Measurements from ENCODE around the gene MAP4K5. TPM values are rescaled to one million over a fixed set of nuclear protein-coding genes. Genes with fewer than 3 reads are reported as not detected.

The MAP4K5 gene
- total RNA-seq, 1 experiment from 2014 or later = 48.4 TPM

DNA sequence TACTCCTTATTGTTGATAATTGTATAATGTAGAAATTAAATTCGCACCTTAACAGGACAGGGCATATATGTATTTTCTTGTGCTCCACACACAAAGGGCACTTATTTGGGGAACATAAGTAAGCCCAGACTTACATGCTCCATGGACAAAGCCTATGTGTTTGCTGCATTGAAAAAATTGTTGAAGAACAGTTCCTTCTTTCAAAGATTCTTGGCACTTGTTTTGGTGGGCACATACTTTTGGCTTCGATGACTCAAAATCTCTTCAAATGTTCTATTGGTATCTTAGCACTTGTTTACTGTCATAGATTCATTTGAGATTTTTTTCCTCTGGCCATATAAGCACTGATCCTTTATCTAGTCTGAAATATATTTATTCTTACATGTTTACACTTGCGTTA, 1.4 kb upstream of the MAP4K5 start:
- Histone ChIP-seq H3K9me3 (peaks cover 5% of the 10 kb centered on the region; the same call in 1 of the 2 replicates), H3K27me3 (replicated peaks; ENCODE audit: control insufficient read depth, insufficient read depth, low read length) (no peaks in the 10 kb centered on the region), H3K4me1 (peaks cover 14% of the 10 kb centered on the region), H3K36me3 (ENCODE audit: control insufficient read depth, insufficient read depth, low read length) (no peaks in the 10 kb centered on the region), H3K4me3 (ENCODE audit: low read depth, low read length) (no peak overlapping the region)
- Mint-ChIP-seq H3K27ac (ENCODE audit: unreplicated experiment) (no peak overlapping the region), H3K4me3 (ENCODE audit: unreplicated experiment) (no peak overlapping the region), H3K27me3 (ENCODE audit: insufficient read depth, unreplicated experiment) (peaks cover 2% of the 10 kb centered on the region), H3K9me3 (ENCODE audit: unreplicated experiment) (peaks cover 21% of the 10 kb centered on the region), H3K4me1 (ENCODE audit: low read depth, unreplicated experiment) (peaks cover 22% of the 10 kb centered on the region), H3K36me3 (ENCODE audit: insufficient read depth, unreplicated experiment) (no peaks in the 10 kb centered on the region)
- ChIA-PET CTCF (no interaction called here), POLR2A (no interaction called here)
- BruUV-seq (replicated peaks) = TSS peak; percentile 33
- intact Hi-C loops (cut with micrococcal nuclease; ENCODE audit: unreplicated experiment) = loop anchor here (2.0 to 5.0 kb wide), 5 partner anchors 137 to 667 kb away; partner anchors contain the start of genes CDKL1 and VCPKMT
- DNase-seq = no peak
- TF ChIP-seq, protein P1, sequence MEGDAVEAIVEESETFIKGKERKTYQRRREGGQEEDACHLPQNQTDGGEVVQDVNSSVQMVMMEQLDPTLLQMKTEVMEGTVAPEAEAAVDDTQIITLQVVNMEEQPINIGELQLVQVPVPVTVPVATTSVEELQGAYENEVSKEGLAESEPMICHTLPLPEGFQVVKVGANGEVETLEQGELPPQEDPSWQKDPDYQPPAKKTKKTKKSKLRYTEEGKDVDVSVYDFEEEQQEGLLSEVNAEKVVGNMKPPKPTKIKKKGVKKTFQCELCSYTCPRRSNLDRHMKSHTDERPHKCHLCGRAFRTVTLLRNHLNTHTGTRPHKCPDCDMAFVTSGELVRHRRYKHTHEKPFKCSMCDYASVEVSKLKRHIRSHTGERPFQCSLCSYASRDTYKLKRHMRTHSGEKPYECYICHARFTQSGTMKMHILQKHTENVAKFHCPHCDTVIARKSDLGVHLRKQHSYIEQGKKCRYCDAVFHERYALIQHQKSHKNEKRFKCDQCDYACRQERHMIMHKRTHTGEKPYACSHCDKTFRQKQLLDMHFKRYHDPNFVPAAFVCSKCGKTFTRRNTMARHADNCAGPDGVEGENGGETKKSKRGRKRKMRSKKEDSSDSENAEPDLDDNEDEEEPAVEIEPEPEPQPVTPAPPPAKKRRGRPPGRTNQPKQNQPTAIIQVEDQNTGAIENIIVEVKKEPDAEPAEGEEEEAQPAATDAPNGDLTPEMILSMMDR (IDR thresholded peaks at IDR 0.05; ENCODE audit: insufficient read depth in 1 of 2, low read depth in 1 of 2, low read length in 1 of 2, severe bottlenecking in 1 of 2, unreplicated experiment in 1 of 2) = no peak

DNA sequence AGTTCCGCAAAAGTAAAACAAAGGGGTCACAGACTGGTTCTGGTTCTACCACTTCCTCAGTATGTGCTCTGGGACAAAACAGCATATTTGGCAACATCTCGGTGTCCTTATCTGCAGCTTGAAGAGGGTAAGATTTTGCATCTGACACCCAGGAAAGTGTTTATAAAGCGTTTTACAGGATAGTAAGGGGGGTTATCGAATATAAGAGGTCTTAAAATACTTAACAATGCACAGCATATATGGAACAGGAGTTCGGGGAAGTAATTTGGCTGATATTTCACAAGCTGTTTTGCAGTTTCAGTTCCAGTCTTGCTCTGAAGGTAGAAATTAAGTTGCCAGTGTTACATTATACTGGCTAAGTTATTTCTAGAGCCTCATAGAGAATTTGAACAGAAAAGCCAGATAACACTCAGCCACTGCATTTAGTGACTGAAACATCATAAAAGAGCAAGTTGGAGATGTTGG, 904 bp upstream of the MAP4K5 start:
- Mint-ChIP-seq H3K36me3 (ENCODE audit: insufficient read depth, unreplicated experiment) (no peaks in the 10 kb centered on the region), H3K27ac (ENCODE audit: unreplicated experiment) (peak overlapping the region; percentile 53), H3K27me3 (ENCODE audit: insufficient read depth, unreplicated experiment) (peaks cover 2% of the 10 kb centered on the region), H3K9me3 (ENCODE audit: unreplicated experiment) (peaks cover 21% of the 10 kb centered on the region), H3K4me1 (ENCODE audit: low read depth, unreplicated experiment) (peaks cover 22% of the 10 kb centered on the region), H3K4me3 (ENCODE audit: unreplicated experiment) (peak overlapping the region; percentile 82)
- DNase-seq = no peak
- intact Hi-C loops (cut with micrococcal nuclease; ENCODE audit: unreplicated experiment) = loop anchor here (2.0 to 5.0 kb wide), 5 partner anchors 136 to 666 kb away; partner anchors contain the start of genes CDKL1 and VCPKMT
- POLR2A ChIA-PET = interaction anchor here (0.9 kb wide), 1 partner anchor 212 kb away, joined by 3 read pairs; no protein-coding TSS in a partner anchor
- Histone ChIP-seq H3K9me3 (peaks cover 5% of the 10 kb centered on the region; the same call in 1 of the 2 replicates), H3K27me3 (replicated peaks; ENCODE audit: control insufficient read depth, insufficient read depth, low read length) (no peaks in the 10 kb centered on the region), H3K4me3 (ENCODE audit: low read depth, low read length) (peak overlapping the region; percentile 92), H3K36me3 (ENCODE audit: control insufficient read depth, insufficient read depth, low read length) (no peaks in the 10 kb centered on the region), H3K4me1 (peaks cover 14% of the 10 kb centered on the region)
- TF ChIP-seq, protein P1 (IDR thresholded peaks at IDR 0.05; ENCODE audit: insufficient read depth in 1 of 2, low read depth in 1 of 2, low read length in 1 of 2, severe bottlenecking in 1 of 2, unreplicated experiment in 1 of 2) = no peak
- CTCF ChIA-PET = no interaction called here
- BruUV-seq (replicated peaks) = no TSS peak

DNA sequence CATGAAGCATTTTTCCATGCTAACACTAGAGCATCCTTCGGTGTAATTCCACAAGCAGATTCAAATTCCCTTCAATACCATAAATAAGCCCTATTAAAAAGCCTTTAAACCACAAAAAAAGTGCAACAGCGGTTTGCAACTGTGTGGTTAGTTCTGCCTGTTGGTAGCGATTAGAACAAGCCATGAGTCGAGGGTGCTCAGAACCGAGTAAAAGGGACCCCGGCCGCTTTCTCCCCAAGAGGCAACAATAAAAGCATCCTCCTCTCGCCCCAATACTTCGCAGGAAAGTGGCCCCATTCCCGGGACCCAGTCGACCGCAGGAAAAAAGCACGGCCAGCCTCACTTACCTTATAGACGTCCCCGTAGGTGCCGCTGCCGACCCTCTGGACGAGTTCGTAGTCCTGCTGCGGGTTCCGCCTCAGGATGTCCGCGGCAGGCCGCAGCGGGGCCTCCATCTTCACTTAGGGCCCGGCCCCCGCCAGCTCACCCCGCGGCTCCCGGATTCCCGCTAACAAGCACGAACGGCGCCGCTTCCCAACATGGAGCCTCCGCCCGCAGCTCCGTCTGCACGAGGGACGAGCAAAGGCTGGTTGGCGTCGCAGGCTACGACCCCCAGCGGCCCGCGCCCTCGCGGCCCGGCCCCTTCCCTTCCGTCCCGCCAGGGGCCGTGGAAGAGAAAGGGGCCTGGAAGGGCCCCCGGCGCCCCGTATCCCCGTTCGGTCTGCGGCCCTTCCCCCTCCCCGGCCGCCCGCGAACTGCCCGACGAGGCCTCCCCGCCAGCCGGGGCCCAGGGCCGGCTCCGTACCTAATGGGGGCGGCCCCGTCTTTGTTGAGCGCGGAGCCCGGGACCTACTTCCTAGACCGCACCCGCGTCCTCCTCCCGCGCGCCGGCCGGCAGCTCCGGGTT, 521 bp downstream of the MAP4K5 start:
- Mint-ChIP-seq H3K4me1 (ENCODE audit: low read depth, unreplicated experiment) (peaks cover 22% of the 10 kb centered on the region), H3K27me3 (ENCODE audit: insufficient read depth, unreplicated experiment) (peaks cover 2% of the 10 kb centered on the region), H3K4me3 (ENCODE audit: unreplicated experiment) (peak overlapping the region; percentile 82), H3K9me3 (ENCODE audit: unreplicated experiment) (peaks cover 10% of the 10 kb centered on the region), H3K36me3 (ENCODE audit: insufficient read depth, unreplicated experiment) (no peaks in the 10 kb centered on the region), H3K27ac (ENCODE audit: unreplicated experiment) (peak overlapping the region; percentile 63)
- TF ChIP-seq, protein P1 (IDR thresholded peaks at IDR 0.05; ENCODE audit: insufficient read depth in 1 of 2, low read depth in 1 of 2, low read length in 1 of 2, severe bottlenecking in 1 of 2, unreplicated experiment in 1 of 2) = no peak
- Histone ChIP-seq H3K9me3 (no peaks in the 10 kb centered on the region), H3K36me3 (ENCODE audit: control insufficient read depth, insufficient read depth, low read length) (no peaks in the 10 kb centered on the region), H3K4me3 (ENCODE audit: low read depth, low read length) (peak overlapping the region; percentile 92), H3K4me1 (peaks cover 14% of the 10 kb centered on the region), H3K27me3 (replicated peaks; ENCODE audit: control insufficient read depth, insufficient read depth, low read length) (no peaks in the 10 kb centered on the region)
- ChIA-PET CTCF (interaction anchor here (0.5 to 1.1 kb wide), 4 partner anchors 90 to 679 kb away, joined by 3 to 14 read pairs (median 4); partner anchors contain the start of gene NEMF), POLR2A (interaction anchor here (0.7 to 0.9 kb wide), 2 partner anchors 211 kb away, joined by 3 to 4 read pairs; no protein-coding TSS in a partner anchor)
- intact Hi-C loops (cut with micrococcal nuclease; ENCODE audit: unreplicated experiment) = loop anchor here (1.0 to 5.0 kb wide), 6 partner anchors 135 to 665 kb away; partner anchors contain the start of genes CDKL1 and VCPKMT
- DNase-seq = peak; percentile 47 to 60
- no TSS peak for BruUV-seq (replicated peaks)

Measured in Caco-2 (cell line).